Heart left ventricle (tissue), 13 donors: ENCODE results near the gene ABO.
"Not testable (repeated sequence)": the region's sequence is repeated elsewhere in the genome, so short reads cannot be mapped to it uniquely, and the experiment has no call there.

ENCODE experiments used
- CTCF ChIP-seq, 12 donors: fragments of 200-600 bp; sonication (generic) in 4 of 12; IDR thresholded peaks; one replicate each; pipeline versions ENCODE4 v1.5.0 to v1.8.0; 2018 to 2022; ENCODE audit warnings: antibody characterized with exemption in 12 of 12, mild to moderate bottlenecking in 5 of 12
- POLR2A ChIP-seq, 2 donors: fragments of 450-650 bp; IDR thresholded peaks; one replicate each; pipeline ENCODE4 v1.6.1; 2017; ENCODE audit warnings: antibody characterized with exemption in 2 of 2, mild to moderate bottlenecking in 2 of 2, moderate library complexity in 2 of 2
- donor health status: ischemic (EF 13 %, LVEDD 7.1; RV severe dilation, severe dysfunction).
- donor health status: DM: no; HTN: yes; CAD: no.
- donor health status: DM: no; HTN: no; CAD: no.
- donor health status: ischemic (EF 25% LVEDD 6.9; RV normal size, moderate dysfunction).
- donor health status: ischemic (EF 25% LVEDD 5.7; RV mildly dilated, moderate dysfunction).
- donor health status: ischemic (EF 35%, LVEDD 5.7; RV mildly dilated, moderate dysfunction).
- donor health status: nonischemic (EF 11% LVEDD 7.7; RV severe dilation, severe dysfunction).
- donor health status: DM: yes; HTN: yes; CAD: no.
- donor health status: PGD.
- donor health status: ischemic (EF 29% LVEDD 5.4; RV normal size, mild dysfunction).
- donor health status: nonischemic (EF 23%, LVEDD 6.1; RV moderate dilation, normal function).

- not testable (repeated sequence) for TF ChIP-seq CTCF, POLR2A (IDR thresholded peaks at IDR 0.05)
Observed at GRCh38 chr9:133205481-133205887, 69.5 kb downstream of the ABO start.
